ENCODE measurements around the gene KCNK18.
A peak's percentile ranks its signal among the peaks of the same experiment; 100 is the strongest.

The KCNK18 gene

DNA sequence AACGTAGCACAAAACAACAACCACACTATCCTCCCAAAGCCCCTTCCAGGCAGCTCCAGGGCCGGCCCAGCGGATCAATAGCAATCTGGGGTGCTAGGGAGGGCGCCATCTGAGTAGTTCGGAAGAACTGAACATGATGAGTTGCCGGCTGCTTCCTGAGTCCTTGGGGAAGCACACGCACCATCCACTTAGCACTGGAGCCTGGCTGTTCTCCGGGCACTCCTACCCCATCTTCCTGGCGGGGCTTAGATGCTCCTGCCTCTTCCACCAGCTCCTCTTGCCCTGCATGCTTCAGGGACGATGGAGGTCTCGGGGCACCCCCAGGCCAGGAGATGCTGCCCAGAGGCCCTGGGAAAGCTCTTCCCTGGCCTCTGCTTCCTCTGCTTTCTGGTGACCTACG is at the start of gene KCNK18:
TSS of gene KCNK18 (plus strand) at position 301 of the 400 bp plus-strand sequence. CDS start at position 301, 0 bp downstream.
- Mint-ChIP-seq H3K4me1 (ENCODE audit: low read depth) (no peaks in the 10 kb centered on the region), H3K36me3 (ENCODE audit: low read depth) (no peaks in the 10 kb centered on the region), H3K27me3 (ENCODE audit: low read depth) (no peaks in the 10 kb centered on the region), H3K4me3 (no peak within 1 kb of the TSS), H3K9me3 (no peaks in the 10 kb centered on the region), H3K27ac (no peak within 1 kb of the TSS)

GRCh38 chr10:117148284-117148683 is 49.0 kb upstream of the KCNK18 start:
- H3K27ac Mint-ChIP-seq, result no peak overlapping the region
- H3K27me3 Mint-ChIP-seq (ENCODE audit: low read depth), result peaks cover 18% of the 10 kb centered on the region
- no peak overlapping the region for H3K4me3 Mint-ChIP-seq
- no peaks in the 10 kb centered on the region for H3K4me1 Mint-ChIP-seq (ENCODE audit: low read depth)
- no peaks in the 10 kb centered on the region for H3K9me3 Mint-ChIP-seq
- no peaks in the 10 kb centered on the region for H3K36me3 Mint-ChIP-seq (ENCODE audit: low read depth)

GRCh38 chr10:117152668-117153067 is 44.6 kb upstream of the KCNK18 start:
- Mint-ChIP-seq H3K36me3 (ENCODE audit: low read depth) (no peaks in the 10 kb centered on the region), H3K4me1 (ENCODE audit: low read depth) (no peaks in the 10 kb centered on the region), H3K4me3 (no peak overlapping the region), H3K27ac (no peak overlapping the region), H3K27me3 (ENCODE audit: low read depth) (peaks cover 27% of the 10 kb centered on the region), H3K9me3 (no peaks in the 10 kb centered on the region)

DNA sequence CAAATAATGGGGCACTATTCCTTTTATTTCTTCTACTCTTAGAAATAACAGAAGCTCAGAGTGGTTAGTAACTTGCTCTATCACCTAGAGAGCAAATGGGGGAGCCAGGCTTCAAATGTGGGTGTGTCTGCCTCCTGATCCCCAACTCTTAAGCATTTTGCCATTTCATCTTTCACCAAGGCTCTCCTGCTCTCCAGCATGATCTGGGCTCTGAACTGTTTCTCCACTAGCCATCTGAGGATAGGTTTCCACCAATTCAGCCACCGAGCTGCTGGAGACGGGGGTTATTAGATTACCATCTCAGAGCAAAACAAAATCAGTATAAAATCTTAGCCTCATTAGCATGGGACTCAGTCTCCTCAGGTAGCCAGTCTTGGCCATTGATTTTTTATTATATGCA is 39.0 kb upstream of the KCNK18 start:
- Mint-ChIP-seq H3K36me3 (ENCODE audit: low read depth) (peaks cover 1% of the 10 kb centered on the region), H3K27me3 (ENCODE audit: low read depth) (peaks cover 60% of the 10 kb centered on the region)

GRCh38 chr10:117159390-117159789 is 37.9 kb upstream of the KCNK18 start:
- H3K4me1 Mint-ChIP-seq (ENCODE audit: low read depth), result no peaks in the 10 kb centered on the region
- no peaks in the 10 kb centered on the region for H3K9me3 Mint-ChIP-seq
- no peak overlapping the region for H3K27ac Mint-ChIP-seq
- no peak overlapping the region for H3K4me3 Mint-ChIP-seq
- peaks cover 61% of the 10 kb centered on the region for H3K27me3 Mint-ChIP-seq (ENCODE audit: low read depth)
- H3K36me3 Mint-ChIP-seq (ENCODE audit: low read depth), result peaks cover 1% of the 10 kb centered on the region

More for the DNA sequence above, 39.0 kb upstream of the KCNK18 start:
- Mint-ChIP-seq H3K27ac (no peak overlapping the region), H3K4me1 (ENCODE audit: low read depth) (no peaks in the 10 kb centered on the region), H3K9me3 (no peaks in the 10 kb centered on the region), H3K4me3 (no peak overlapping the region)

DNA sequence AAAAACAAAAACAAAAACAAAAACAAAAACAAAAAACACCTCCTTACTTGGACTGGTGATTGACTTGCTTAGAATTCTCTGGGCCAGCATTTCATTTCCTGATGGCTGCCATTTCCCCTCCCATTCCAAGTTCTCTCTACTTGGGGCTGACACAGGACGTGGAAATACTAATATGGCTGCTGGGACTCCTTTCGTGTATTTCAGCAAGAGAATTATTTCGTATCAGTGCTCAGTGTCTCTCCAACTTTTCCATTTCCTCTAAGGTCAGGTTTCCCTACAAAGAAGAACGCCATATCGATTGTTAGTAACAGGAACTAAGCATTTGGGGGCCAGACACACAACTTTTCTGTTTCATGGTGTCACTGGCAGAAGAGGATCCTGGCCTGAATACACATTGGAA is 36.7 kb upstream of the KCNK18 start:
- Mint-ChIP-seq H3K4me1 (ENCODE audit: low read depth) (peaks cover 2% of the 10 kb centered on the region), H3K36me3 (ENCODE audit: low read depth) (peaks cover 1% of the 10 kb centered on the region), H3K9me3 (no peaks in the 10 kb centered on the region), H3K27me3 (ENCODE audit: low read depth) (peaks cover 69% of the 10 kb centered on the region), H3K4me3 (no peak overlapping the region), H3K27ac (no peak overlapping the region)

GRCh38 chr10:117161386-117162033 is 35.8 kb upstream of the KCNK18 start:
- Mint-ChIP-seq H3K9me3 (no peaks in the 10 kb centered on the region), H3K36me3 (ENCODE audit: low read depth) (peaks cover 1% of the 10 kb centered on the region), H3K27me3 (ENCODE audit: low read depth) (peaks cover 78% of the 10 kb centered on the region)

GRCh38 chr10:117162093-117163060 is 34.9 kb upstream of the KCNK18 start:
- Mint-ChIP-seq H3K27ac (peak overlapping the region; percentile 72), H3K4me3 (no peak overlapping the region), H3K9me3 (no peaks in the 10 kb centered on the region), H3K36me3 (ENCODE audit: low read depth) (peaks cover 1% of the 10 kb centered on the region), H3K4me1 (ENCODE audit: low read depth) (peaks cover 4% of the 10 kb centered on the region), H3K27me3 (ENCODE audit: low read depth) (peaks cover 87% of the 10 kb centered on the region)

More at GRCh38 chr10:117161386-117162033, 35.8 kb upstream of the KCNK18 start:
- H3K4me1 Mint-ChIP-seq (ENCODE audit: low read depth), result peaks cover 2% of the 10 kb centered on the region
- H3K4me3 Mint-ChIP-seq, result no peak overlapping the region
- no peak overlapping the region for H3K27ac Mint-ChIP-seq

GRCh38 chr10:117163061-117163953 is 34.0 kb upstream of the KCNK18 start:
- H3K4me1 Mint-ChIP-seq (ENCODE audit: low read depth), result peaks cover 5% of the 10 kb centered on the region
- H3K27ac Mint-ChIP-seq, result no peak overlapping the region
- peaks cover 1% of the 10 kb centered on the region for H3K36me3 Mint-ChIP-seq (ENCODE audit: low read depth)
- H3K4me3 Mint-ChIP-seq, result no peak overlapping the region
- peaks cover 87% of the 10 kb centered on the region for H3K27me3 Mint-ChIP-seq (ENCODE audit: low read depth)
- no peaks in the 10 kb centered on the region for H3K9me3 Mint-ChIP-seq

GRCh38 chr10:117163954-117164548 is 33.2 kb upstream of the KCNK18 start:
- Mint-ChIP-seq H3K4me1 (ENCODE audit: low read depth) (peaks cover 5% of the 10 kb centered on the region), H3K9me3 (no peaks in the 10 kb centered on the region), H3K4me3 (no peak overlapping the region), H3K36me3 (ENCODE audit: low read depth) (peaks cover 1% of the 10 kb centered on the region), H3K27ac (peak overlapping the region; percentile 41), H3K27me3 (ENCODE audit: low read depth) (peaks cover 85% of the 10 kb centered on the region)

GRCh38 chr10:117164592-117165537 is 32.4 kb upstream of the KCNK18 start:
- Mint-ChIP-seq H3K4me1 (ENCODE audit: low read depth) (peaks cover 5% of the 10 kb centered on the region), H3K27me3 (ENCODE audit: low read depth) (peaks cover 85% of the 10 kb centered on the region), H3K36me3 (ENCODE audit: low read depth) (peaks cover 1% of the 10 kb centered on the region), H3K9me3 (no peaks in the 10 kb centered on the region), H3K4me3 (no peak overlapping the region), H3K27ac (peak overlapping the region; percentile 49)

GRCh38 chr10:117165538-117166417 is 31.5 kb upstream of the KCNK18 start:
- Mint-ChIP-seq H3K4me3 (no peak overlapping the region), H3K36me3 (ENCODE audit: low read depth) (peaks cover 1% of the 10 kb centered on the region), H3K27ac (peak overlapping the region; percentile 49), H3K9me3 (no peaks in the 10 kb centered on the region), H3K4me1 (ENCODE audit: low read depth) (peaks cover 5% of the 10 kb centered on the region), H3K27me3 (ENCODE audit: low read depth) (peaks cover 85% of the 10 kb centered on the region)

Data from T-helper 1 cell treated with Interleukin-12 subunit alpha and Interleukin-12 subunit beta and Interleukin-4 antibody, amounts not matched to agents 30 μg/mL and 1 μg/mL, for 36 hours (primary cell).